ENCODE data around the gene NKX6-2.

The NKX6-2 gene

DNA sequence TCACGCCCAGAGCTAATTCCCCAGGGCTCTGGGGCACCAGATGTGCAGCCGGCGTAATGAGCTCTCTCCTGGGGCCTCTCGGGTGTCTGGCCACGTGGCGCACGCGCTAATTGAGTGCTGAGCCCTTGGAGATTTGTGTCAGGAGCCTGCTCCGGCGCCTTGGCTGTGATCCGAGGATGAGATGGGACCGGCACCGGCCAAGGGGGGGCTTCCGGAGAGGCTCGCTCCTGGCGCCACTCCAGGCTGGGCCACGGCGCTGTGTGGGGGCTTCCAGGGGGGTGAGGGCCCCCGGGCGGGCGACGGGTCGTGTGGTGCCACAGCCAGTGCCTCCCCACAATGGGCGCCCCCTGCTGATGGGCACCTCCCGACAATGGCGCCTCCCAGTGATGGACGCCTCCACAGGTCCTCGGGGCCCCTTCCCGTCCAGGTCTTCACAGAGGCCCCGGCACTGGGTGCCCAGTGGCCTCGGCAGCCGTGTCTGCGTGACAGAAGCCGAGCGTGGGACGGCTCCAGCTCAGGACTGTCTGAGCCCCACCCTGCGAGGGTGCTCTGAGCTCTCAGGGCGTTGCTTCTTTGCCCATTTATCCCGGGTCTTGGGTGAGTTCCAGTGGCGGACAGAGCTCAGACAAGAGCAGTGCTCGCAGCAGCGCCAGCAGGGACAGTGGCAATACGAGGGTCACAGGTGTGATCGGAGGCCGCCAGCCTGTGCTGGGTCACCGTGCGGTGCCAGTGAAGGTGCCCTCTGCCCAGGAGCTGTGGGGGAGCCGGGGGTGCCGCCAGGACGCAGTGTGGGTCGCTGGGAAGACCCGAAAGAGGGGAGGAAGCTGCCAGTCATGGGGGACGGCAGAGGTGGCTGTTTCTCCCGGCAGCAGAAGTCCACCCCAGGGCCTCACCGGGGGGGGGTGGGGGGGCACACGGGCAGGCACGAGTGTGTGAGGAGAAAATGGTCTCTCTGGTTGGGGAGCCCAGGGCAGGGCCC is 8.2 kb upstream of the NKX6-2 start:
- no peak overlapping the region for H3K4me3 ChIP-seq (ENCODE audit: low read depth, low read length)
- H3K27ac ChIP-seq (ENCODE audit: extremely low read depth, low read depth, low read length) = peak overlapping the region; percentile 40; the same call in 1 of the 2 replicates
- no peaks in the 10 kb centered on the region for H3K9me3 ChIP-seq (ENCODE audit: control insufficient read depth, insufficient read depth, low read depth, low read length)
- ChIA-PET POLR2A (no interaction called here), CTCF (interaction anchor here (0.5 to 2.1 kb wide), 6 partner anchors 22 to 1006 kb away, joined by 3 to 9 read pairs (median 4); no protein-coding TSS in a partner anchor)
- H3K36me3 ChIP-seq (ENCODE audit: control insufficient read depth in 2 of 2, insufficient read depth in 1 of 2, low read length in 2 of 2) = no peaks in the 10 kb centered on the region
- H3K4me1 ChIP-seq (ENCODE audit: control insufficient read depth, insufficient read depth, low read length) = 0 out of 2 replicates have a peak, but pooled peaks cover 3% of the 10 kb centered on the region
- TF ChIP-seq MYNN (tag by site-specific recombination; IDR thresholded peaks at IDR 0.05; ENCODE audit: borderline replicate concordance) = no peak
- TF ChIP-seq, protein P1, sequence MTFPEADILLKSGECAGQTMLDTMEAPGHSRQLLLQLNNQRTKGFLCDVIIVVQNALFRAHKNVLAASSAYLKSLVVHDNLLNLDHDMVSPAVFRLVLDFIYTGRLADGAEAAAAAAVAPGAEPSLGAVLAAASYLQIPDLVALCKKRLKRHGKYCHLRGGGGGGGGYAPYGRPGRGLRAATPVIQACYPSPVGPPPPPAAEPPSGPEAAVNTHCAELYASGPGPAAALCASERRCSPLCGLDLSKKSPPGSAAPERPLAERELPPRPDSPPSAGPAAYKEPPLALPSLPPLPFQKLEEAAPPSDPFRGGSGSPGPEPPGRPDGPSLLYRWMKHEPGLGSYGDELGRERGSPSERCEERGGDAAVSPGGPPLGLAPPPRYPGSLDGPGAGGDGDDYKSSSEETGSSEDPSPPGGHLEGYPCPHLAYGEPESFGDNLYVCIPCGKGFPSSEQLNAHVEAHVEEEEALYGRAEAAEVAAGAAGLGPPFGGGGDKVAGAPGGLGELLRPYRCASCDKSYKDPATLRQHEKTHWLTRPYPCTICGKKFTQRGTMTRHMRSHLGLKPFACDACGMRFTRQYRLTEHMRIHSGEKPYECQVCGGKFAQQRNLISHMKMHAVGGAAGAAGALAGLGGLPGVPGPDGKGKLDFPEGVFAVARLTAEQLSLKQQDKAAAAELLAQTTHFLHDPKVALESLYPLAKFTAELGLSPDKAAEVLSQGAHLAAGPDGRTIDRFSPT (tag by site-specific recombination; IDR thresholded peaks at IDR 0.05) = no peak
- no peak for TF ChIP-seq ZNF16 (tag by site-specific recombination; IDR thresholded peaks at IDR 0.05; ENCODE audit: low read depth)
- TF ChIP-seq OVOL3 (tag by site-specific recombination; IDR thresholded peaks at IDR 0.05) = no peak
- TF ChIP-seq, protein P2, sequence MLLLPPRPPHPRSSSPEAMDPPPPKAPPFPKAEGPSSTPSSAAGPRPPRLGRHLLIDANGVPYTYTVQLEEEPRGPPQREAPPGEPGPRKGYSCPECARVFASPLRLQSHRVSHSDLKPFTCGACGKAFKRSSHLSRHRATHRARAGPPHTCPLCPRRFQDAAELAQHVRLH (tag by site-specific recombination; IDR thresholded peaks at IDR 0.05) = no peak
- TF ChIP-seq, protein P3, sequence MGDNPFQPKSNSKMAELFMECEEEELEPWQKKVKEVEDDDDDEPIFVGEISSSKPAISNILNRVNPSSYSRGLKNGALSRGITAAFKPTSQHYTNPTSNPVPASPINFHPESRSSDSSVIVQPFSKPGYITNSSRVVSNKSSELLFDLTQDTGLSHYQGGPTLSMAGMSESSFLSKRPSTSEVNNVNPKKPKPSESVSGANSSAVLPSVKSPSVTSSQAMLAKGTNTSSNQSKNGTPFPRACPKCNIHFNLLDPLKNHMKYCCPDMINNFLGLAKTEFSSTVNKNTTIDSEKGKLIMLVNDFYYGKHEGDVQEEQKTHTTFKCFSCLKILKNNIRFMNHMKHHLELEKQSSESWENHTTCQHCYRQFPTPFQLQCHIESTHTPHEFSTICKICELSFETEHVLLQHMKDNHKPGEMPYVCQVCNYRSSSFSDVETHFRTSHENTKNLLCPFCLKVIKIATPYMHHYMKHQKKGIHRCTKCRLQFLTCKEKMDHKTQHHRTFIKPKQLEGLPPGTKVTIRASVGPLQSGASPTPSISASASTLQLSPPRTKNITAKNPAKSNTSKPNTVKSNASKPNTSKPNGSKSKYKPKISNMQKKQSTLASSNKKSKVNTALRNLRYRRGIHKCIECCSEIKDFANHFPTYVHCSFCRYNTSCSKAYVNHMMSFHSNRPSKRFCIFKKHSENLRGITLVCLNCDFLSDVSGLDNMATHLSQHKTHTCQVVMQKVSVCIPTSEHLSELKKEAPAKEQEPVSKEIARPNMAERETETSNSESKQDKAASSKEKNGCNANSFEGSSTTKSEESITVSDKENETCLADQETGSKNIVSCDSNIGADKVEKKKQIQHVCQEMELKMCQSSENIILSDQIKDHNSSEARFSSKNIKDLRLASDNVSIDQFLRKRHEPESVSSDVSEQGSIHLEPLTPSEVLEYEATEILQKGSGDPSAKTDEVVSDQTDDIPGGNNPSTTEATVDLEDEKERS (tag by site-specific recombination; IDR thresholded peaks at IDR 0.05) = no peak
- TF ChIP-seq, protein P4, sequence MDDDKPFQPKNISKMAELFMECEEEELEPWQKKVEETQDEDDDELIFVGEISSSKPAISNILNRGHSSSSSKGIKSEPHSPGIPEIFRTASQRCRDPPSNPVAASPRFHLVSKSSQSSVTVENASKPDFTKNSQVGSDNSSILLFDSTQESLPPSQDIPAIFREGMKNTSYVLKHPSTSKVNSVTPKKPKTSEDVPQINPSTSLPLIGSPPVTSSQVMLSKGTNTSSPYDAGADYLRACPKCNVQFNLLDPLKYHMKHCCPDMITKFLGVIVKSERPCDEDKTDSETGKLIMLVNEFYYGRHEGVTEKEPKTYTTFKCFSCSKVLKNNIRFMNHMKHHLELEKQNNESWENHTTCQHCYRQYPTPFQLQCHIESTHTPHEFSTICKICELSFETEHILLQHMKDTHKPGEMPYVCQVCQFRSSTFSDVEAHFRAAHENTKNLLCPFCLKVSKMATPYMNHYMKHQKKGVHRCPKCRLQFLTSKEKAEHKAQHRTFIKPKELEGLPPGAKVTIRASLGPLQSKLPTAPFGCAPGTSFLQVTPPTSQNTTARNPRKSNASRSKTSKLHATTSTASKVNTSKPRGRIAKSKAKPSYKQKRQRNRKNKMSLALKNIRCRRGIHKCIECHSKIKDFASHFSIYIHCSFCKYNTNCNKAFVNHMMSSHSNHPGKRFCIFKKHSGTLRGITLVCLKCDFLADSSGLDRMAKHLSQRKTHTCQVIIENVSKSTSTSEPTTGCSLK (tag by site-specific recombination; IDR thresholded peaks at IDR 0.05) = no peak
- TF ChIP-seq, protein P5, sequence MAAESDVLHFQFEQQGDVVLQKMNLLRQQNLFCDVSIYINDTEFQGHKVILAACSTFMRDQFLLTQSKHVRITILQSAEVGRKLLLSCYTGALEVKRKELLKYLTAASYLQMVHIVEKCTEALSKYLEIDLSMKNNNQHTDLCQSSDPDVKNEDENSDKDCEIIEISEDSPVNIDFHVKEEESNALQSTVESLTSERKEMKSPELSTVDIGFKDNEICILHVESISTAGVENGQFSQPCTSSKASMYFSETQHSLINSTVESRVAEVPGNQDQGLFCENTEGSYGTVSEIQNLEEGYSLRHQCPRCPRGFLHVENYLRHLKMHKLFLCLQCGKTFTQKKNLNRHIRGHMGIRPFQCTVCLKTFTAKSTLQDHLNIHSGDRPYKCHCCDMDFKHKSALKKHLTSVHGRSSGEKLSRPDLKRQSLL (tag by site-specific recombination; IDR thresholded peaks at IDR 0.05) = 0 out of 2 replicates have a peak, but pooled peaks have one; percentile 32
- TF ChIP-seq ZNF121 (tag by site-specific recombination; IDR thresholded peaks at IDR 0.05) = 0 out of 2 replicates have a peak, but pooled peaks have one; percentile 12
- peak; percentile 51; the same call in 1 of the 2 replicates for TF ChIP-seq GFI1B (tag by site-specific recombination; IDR thresholded peaks at IDR 0.05)
- TF ChIP-seq ZNF112 (tag by site-specific recombination; IDR thresholded peaks at IDR 0.05) = no peak
- TF ChIP-seq ZSCAN30 (tag by site-specific recombination; IDR thresholded peaks at IDR 0.05) = no peak
- peak; percentile 25; the same call in 1 of the 2 replicates for TF ChIP-seq ZBTB20 (tag by site-specific recombination; IDR thresholded peaks at IDR 0.05)
- TF ChIP-seq, protein P6, sequence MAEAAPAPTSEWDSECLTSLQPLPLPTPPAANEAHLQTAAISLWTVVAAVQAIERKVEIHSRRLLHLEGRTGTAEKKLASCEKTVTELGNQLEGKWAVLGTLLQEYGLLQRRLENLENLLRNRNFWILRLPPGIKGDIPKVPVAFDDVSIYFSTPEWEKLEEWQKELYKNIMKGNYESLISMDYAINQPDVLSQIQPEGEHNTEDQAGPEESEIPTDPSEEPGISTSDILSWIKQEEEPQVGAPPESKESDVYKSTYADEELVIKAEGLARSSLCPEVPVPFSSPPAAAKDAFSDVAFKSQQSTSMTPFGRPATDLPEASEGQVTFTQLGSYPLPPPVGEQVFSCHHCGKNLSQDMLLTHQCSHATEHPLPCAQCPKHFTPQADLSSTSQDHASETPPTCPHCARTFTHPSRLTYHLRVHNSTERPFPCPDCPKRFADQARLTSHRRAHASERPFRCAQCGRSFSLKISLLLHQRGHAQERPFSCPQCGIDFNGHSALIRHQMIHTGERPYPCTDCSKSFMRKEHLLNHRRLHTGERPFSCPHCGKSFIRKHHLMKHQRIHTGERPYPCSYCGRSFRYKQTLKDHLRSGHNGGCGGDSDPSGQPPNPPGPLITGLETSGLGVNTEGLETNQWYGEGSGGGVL (tag by site-specific recombination; IDR thresholded peaks at IDR 0.05) = peak; percentile 33
- TF ChIP-seq FEZF1 (tag by site-specific recombination; IDR thresholded peaks at IDR 0.05) = peak; percentile 80
- TF ChIP-seq ZNF530 (tag by site-specific recombination; IDR thresholded peaks at IDR 0.05; ENCODE audit: low read depth) = no peak
- TF ChIP-seq ZNF223 (tag by site-specific recombination; IDR thresholded peaks at IDR 0.05) = no peak
- peak; percentile 41; the same call in 1 of the 2 replicates for TF ChIP-seq YY1 (tag by site-specific recombination; IDR thresholded peaks at IDR 0.05)
- TF ChIP-seq, protein P7, sequence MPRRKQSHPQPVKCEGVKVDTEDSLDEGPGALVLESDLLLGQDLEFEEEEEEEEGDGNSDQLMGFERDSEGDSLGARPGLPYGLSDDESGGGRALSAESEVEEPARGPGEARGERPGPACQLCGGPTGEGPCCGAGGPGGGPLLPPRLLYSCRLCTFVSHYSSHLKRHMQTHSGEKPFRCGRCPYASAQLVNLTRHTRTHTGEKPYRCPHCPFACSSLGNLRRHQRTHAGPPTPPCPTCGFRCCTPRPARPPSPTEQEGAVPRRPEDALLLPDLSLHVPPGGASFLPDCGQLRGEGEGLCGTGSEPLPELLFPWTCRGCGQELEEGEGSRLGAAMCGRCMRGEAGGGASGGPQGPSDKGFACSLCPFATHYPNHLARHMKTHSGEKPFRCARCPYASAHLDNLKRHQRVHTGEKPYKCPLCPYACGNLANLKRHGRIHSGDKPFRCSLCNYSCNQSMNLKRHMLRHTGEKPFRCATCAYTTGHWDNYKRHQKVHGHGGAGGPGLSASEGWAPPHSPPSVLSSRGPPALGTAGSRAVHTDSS (tag by site-specific recombination; IDR thresholded peaks at IDR 0.05) = no peak
- no peak for TF ChIP-seq ZNF19 (tag by site-specific recombination; IDR thresholded peaks at IDR 0.05; ENCODE audit: low read depth)
- TF ChIP-seq ZNF354C (tag by site-specific recombination; IDR thresholded peaks at IDR 0.05; ENCODE audit: borderline replicate concordance, low read depth) = no peak
- TF ChIP-seq ZNF214 (tag by site-specific recombination; IDR thresholded peaks at IDR 0.05; ENCODE audit: borderline replicate concordance) = no peak
- peak; percentile 64; the same call in 1 of the 2 replicates for TF ChIP-seq ZNF366 (tag by site-specific recombination; conservative IDR thresholded peaks at IDR 0.05)

Data from HEK293 (cell line).